Lower leg skin (tissue), 4 donors: Measurements from ENCODE around the gene SLX9. TPM values are rescaled to one million over a fixed set of nuclear protein-coding genes. Genes with fewer than 3 reads are reported as not detected.

Experiments used
- DNase-seq, 2 donors: peaks; one replicate each; pipeline ENCODE4 v3.0.0-alpha.2; 2019; ENCODE audit warnings: low spot score in 2 of 2
- H3K4me3 ChIP-seq: fragments of 200-600 bp; sonication (generic); 2 replicates; pipeline ENCODE4 v1.5.1; 2017; ENCODE audit warnings: mild to moderate bottlenecking, low read depth; ENCODE audit not compliant: poor library complexity, severe bottlenecking
- CTCF ChIP-seq, 3 donors: fragments of 450-650 bp; IDR thresholded peaks; one replicate each; pipeline ENCODE4 v1.5.1; 2016; ENCODE audit warnings: antibody characterized with exemption in 3 of 3, mild to moderate bottlenecking in 3 of 3, moderate library complexity in 2 of 3
- POLR2A ChIP-seq, 2 donors: fragments of 450-650 bp; IDR thresholded peaks; one replicate each; pipeline ENCODE4 v1.6.1; 2016 to 2017; ENCODE audit warnings: antibody characterized with exemption in 2 of 2, mild to moderate bottlenecking in 1 of 2, moderate library complexity in 1 of 2
- WGBS, 2 donors: methylation state at CpG; one replicate each; pipeline ENCODE4 v1.1.5; 2018; 5-methylcytosine and 5-hydroxymethylcytosine counted together
- intact Hi-C: fragments of 100-400 bp; cut with DNase I; formaldehyde crosslinking; loops from one replicate; pipeline ENCODE4 v1.15.0; 2023; ENCODE audit warnings: low total_unique reads
- total RNA-seq, 4 donors: library from RNA; depleted of rRNA; stranded (reverse); fragments of >200 nt; gene quantifications; one replicate each; pipeline ENCODE4 v1.1.0, GENCODE V29; 2016

The SLX9 gene
- total RNA-seq, 4 donors from 2014 or later: 19.0 to 36.4 (median 31.6) TPM

- no peak within 1 kb of the TSS for H3K4me3 ChIP-seq
- no peak for DNase-seq
- TF ChIP-seq POLR2A (IDR thresholded peaks at IDR 0.05) (no peak), CTCF (IDR thresholded peaks at IDR 0.05) (no peak)
- 70 to 74% methylated on average over 29 of the region's 29 CpGs for WGBS, 2 donors
- intact Hi-C loops: no loop called here
These were observed 18.9 kb upstream of the SLX9 start, which contains the start of gene ITGB2 for GRCh38 chr21:44920694-44921604. TSS of gene ITGB2 (minus strand) at chr21:44920899. CDS start at chr21:44910782, 10,117 bp downstream.

GRCh38 chr21:44921928-44922327 is 17.9 kb upstream of the SLX9 start:
- no peak overlapping the region for H3K4me3 ChIP-seq
- no peak for TF ChIP-seq CTCF (IDR thresholded peaks at IDR 0.05)
- no peak for TF ChIP-seq POLR2A (IDR thresholded peaks at IDR 0.05)
- intact Hi-C loops: no loop called here
- WGBS, 2 donors: 60 to 66% methylated on average over 5 of the region's 5 CpGs
- no peak for DNase-seq

- DNase-seq: no peak
- TF ChIP-seq CTCF (IDR thresholded peaks at IDR 0.05) (no peak), POLR2A (IDR thresholded peaks at IDR 0.05) (no peak)
- intact Hi-C loops: no loop called here
- WGBS, 2 donors: 83 to 87% methylated on average over 10 of the region's 10 CpGs
- no peak overlapping the region for H3K4me3 ChIP-seq
These were observed 16.2 kb upstream of the SLX9 start for GRCh38 chr21:44923480-44924084.

GRCh38 chr21:44924606-44925377 is 15.0 kb upstream of the SLX9 start:
- WGBS, 2 donors: 55 to 56% methylated on average over 10 of the region's 10 CpGs
- intact Hi-C loops: no loop called here
- TF ChIP-seq POLR2A (IDR thresholded peaks at IDR 0.05) (no peak), CTCF (IDR thresholded peaks at IDR 0.05) (no peak)
- DNase-seq: no peak
- H3K4me3 ChIP-seq: no peak overlapping the region

GRCh38 chr21:44925378-44925755 is 14.5 kb upstream of the SLX9 start:
- intact Hi-C loops: no loop called here
- H3K4me3 ChIP-seq: no peak overlapping the region
- TF ChIP-seq POLR2A (IDR thresholded peaks at IDR 0.05) (no peak), CTCF (IDR thresholded peaks at IDR 0.05) (no peak)
- no peak for DNase-seq
- 78 to 79% methylated on average over 1 of the region's 1 CpG for WGBS, 2 donors
